Left renal cortex interstitium (tissue), 4 donors: Measurements from ENCODE around the gene TMEM18. TPM values are rescaled to one million over a fixed set of nuclear protein-coding genes. Genes with fewer than 3 reads are reported as not detected.

Experiments used
- DNase-seq, 4 donors: peaks; one replicate each; pipeline ENCODE4 v3.0.0-alpha.2; 2013; ENCODE audit warnings: low read depth in 4 of 4, low spot score in 2 of 4, missing footprints in 1 of 4
- polyA plus RNA-seq, 4 donors: library from polyadenylated mRNA; unstranded; fragments of 120-200 nt; gene quantifications; one replicate each; pipeline ENCODE4 v1.2.1, GENCODE V29; 2013; ENCODE audit not compliant: insufficient read length in 4 of 4

TMEM18 gene
- polyA plus RNA-seq, 4 donors = 59.4 to 66.6 (median 61.6) TPM

GRCh38 chr2:653645-654425, 23.4 kb downstream of the TMEM18 start:
- DNase-seq = no peak

- DNase-seq = no peak
Measured at GRCh38 chr2:652881-653480, 24.2 kb downstream of the TMEM18 start.

DNA sequence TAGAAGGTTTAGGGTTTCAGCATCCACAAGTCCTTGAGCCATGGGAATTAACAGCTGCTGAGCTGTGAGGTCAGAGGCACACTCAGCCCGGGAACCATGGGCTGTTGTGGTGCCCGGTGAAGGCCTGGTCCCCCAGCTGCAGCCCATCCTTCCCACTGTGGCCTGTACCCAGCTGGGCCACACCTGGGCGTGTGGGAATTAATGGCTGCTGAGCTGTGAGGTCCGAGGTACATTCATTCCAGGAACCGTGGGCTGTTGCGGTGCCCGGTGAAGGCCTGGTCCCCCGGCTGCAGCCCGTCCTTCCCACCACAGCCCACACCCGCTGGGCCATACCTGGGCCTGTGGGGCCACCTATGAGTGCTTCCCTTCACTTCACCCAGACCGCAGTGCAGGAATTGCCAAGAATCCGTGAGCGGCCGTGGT, 25.2 kb downstream of the TMEM18 start:
- DNase-seq = no peak

DNA sequence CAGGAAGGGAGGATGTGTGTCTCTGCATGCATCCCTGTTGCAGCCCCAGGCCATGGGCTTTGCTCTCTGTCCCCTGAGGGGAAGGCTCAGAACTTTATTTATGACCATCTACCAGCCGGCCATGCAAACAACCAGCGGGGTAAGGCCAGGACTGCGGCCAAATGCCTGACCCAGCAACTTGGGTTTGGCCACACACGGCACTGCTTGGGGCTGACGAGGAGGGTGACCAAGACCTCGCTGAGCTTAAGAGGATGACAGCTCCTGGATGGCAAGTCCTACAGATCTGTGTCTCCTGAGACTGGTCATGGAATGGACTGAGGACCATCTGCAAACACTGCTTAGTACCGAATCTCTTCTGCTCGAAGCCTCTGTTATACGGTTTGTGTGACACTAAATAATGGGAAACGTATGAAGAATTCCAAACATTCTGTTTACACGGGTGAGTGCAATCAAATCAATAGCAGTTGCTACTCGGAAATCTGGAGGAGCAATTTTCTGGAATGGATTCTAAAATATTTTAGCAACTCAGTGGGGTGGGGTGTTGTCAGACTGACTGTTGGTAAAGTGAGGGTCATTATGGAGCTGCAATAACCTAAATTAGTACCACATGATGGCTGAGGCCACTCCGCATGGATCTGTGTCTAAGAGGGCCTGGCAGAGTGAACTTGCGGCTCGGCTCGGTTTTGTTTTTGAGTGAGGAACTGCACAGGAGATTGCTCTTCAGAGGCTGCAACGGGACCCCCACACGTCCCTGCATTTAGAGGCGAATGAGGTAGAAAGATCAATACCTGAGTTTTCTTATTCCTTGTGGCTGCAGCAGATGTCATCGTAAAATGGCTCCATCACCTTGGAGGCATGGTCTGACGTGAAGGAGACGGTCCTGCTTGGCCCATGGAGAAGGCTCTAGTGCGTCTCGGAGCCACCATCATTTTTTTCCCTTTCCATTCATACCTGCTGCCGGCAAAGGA, 26.6 kb downstream of the TMEM18 start:
- DNase-seq = no peak

DNA sequence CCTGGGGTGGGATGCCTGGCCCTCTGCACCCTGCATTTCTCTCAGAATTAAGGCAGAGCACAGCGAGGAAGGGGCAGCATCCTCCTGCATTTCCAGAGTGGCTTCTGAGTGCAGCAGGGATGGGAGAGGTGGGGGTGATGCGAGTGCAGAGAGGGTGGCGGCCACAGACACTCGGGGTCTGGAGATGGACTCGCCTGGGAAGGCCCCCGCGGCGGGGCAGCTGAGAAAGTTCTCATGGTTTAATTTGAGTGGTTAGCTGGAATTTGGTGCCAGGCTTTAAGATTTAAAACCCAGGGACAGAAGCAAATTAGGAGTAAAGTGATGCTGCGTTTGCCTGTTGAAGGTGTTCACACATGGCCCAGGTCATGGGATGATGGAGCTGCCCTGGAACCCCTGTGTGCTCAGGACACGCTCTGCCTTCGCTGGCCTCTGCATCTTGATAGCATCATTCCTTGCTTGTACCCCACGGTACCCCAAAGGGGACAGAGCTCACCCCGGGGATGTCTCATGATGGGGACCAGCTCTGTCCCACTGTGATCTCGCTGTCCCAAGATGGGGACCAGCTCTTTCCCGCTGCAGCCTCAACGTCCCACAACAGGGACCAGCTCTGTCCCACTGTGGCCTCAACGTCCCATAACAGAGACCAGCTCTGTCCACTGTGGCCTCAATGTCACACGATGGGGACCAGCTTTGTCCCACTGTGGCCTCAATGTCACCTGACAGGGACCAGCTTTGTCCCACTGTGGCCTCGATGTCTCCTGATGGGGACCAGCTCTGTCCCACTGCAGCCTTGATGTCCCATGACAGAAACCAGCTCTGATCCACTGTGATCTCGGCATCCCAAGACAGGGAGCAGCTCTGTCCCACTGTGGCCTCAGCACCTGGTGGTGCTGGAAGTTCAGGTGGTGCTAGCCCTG, 27.5 kb downstream of the TMEM18 start:
- DNase-seq = no peak

- no peak for DNase-seq
Measured at GRCh38 chr2:648476-649424, 28.5 kb downstream of the TMEM18 start.

- no peak for DNase-seq
Measured at GRCh38 chr2:647691-648231, 29.4 kb downstream of the TMEM18 start.

DNA sequence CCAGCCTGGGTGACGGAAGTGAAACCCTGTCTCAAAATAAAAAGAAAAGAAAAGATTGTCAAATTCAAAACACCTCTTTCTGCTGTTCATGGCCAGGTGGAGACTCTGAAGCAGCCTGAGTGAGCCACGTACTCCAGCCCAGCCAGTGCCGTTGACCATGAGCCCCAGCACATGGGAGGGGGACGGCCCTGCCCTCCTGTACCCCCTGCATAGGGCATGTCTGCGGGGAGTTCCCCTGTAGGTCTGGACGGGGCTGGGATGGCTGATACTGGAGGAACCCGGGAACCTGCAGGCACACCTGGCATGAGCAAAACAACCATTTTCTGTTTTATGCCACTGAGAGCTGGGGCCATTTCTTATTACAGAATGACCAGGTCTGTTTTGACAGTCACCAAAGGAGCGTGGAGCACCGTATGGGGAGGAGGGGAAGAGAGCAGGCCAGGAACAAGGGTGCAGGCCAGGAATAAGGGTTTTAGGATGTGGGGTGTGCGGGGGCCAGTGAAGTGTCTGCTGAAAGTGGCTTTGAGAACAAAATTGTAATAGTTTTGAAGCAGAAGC, 30.1 kb downstream of the TMEM18 start:
- DNase-seq = no peak

- DNase-seq = no peak
Measured at GRCh38 chr2:644871-645270, 32.3 kb downstream of the TMEM18 start.

- no peak for DNase-seq
Measured at GRCh38 chr2:643761-644160, 33.4 kb downstream of the TMEM18 start.

DNA sequence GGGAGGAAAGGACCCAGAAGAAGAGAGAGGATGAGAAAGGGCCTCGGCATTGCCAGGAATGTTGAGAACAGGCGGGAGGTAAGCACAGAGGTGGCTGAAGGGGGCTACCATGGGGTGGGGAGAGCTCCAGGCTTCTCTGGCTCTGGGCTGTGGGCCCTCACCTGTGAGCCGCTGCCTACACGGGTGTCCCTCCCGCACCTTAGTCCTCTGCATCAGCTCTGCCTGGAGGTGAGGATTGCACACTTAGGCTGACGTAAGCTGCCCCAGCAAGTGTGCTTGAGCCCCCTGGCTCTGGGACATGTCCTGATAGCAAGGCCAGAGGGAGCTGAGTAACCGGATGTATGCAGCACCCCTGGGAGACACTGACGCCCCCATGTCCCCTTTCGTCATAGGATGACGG, 33.9 kb downstream of the TMEM18 start:
- no peak for DNase-seq

- DNase-seq = no peak
Measured at GRCh38 chr2:641872-642815, 35.1 kb downstream of the TMEM18 start.

GRCh38 chr2:641164-641871, 35.9 kb downstream of the TMEM18 start:
- DNase-seq = no peak

DNA sequence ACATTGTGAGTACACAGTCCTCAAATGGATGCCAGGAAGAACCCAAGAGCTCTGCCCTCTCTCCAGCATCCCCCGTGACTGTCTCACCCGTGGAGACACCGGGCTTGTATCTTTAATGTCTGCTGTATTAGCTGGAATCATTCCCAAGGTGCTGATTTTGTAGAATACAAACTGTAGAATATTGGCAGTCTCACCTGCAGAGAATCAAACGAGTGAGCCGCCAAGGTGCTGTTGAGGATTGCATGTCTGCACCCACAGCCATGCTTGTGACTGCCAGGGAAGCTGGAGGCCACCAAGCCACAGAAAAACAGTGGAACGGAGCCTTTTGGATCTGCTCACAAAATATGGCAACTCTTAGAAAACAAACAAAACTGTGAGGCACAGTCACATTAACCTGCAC, 37.5 kb downstream of the TMEM18 start:
- DNase-seq = no peak

- DNase-seq = no peak
Measured at GRCh38 chr2:637804-638203, 39.4 kb downstream of the TMEM18 start.

DNA sequence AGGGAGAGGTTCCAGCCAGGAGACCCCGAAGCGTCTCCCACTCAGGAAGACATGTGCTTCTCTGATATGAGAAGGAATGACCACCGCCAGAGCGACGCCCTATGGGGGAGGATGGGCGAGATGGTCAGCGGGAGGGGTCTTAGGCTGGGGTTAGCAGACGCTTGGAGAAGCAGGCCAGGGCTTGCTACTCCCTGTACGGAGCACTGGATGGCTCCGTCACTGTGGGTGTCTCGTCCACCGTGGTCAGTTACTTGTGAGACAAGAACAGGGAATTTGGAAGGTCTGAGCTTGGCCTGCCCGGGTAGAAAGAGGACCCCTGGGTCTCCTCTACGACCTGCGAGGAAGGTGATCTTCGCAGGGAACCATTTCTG, 39.8 kb downstream of the TMEM18 start:
- no peak for DNase-seq
